ENCODE data around the gene MAGED2. TPM values are rescaled to one million over a fixed set of nuclear protein-coding genes. Genes with fewer than 3 reads are reported as not detected.

Gene MAGED2
- total and polyA plus RNA-seq, 10 of the 15 experiments (the other 5 are each of a cell fraction or from before 2014, with no cell fraction given): 25.6 to 47.8 (median 38.4) TPM

DNA sequence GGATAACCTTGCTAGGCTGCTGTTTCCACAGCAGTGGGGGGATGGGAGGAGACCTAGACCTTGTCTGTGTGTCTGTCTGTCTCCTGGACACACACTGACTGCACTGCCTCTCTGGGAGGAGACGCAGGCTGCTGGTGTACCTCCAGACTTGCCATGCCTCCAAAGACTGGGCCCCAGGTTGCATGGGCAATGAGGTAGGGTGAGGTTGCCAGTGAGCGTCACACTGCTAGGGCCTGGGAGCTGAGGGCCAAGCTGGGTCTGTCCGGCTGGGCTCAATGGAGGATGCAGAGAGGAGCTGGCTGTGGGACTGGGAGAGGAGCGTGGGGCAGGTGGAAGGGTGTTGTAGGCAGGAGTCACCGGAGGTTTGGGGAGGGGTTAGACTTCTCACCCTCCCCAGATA lies 16.6 kb downstream of the MAGED2 start:
- SMC1A ChIA-PET (ENCODE audit: uncharacterized antibody, unreplicated experiment): no interaction called here
- H3K36me3 ChIP-seq (ENCODE audit: control insufficient read depth in 2 of 2, insufficient read depth in 2 of 2, low read length in 1 of 2): no peaks in the 10 kb centered on the region
- intact Hi-C loops (cut with micrococcal nuclease; ENCODE audit: unreplicated experiment) (no loop called here), in situ Hi-C loops (cut with MboI) (no loop called here)
- DNase-seq (ENCODE audit: low read depth, low spot score) (no peak), FAIRE-seq (no peak), ATAC-seq (no peak)
- WGBS (ENCODE audit: insufficient coverage, insufficient replicate concordance, low lambda C conversion rate, missing lambda C conversion rate): 41% methylated on average over 5 of the region's 5 CpGs
- POLR2A ChIA-PET: no interaction called here
- no peaks in the 10 kb centered on the region; the same call in 2 of the 3 replicates for H3K9me3 ChIP-seq (replicated peaks; ENCODE audit: control insufficient read depth, insufficient read depth, low read length)
- H3K27ac ChIP-seq (ENCODE audit: control insufficient read depth, insufficient read depth): no peak overlapping the region
- no peak overlapping the region for H3K4me3 ChIP-seq
- H2AFZ ChIP-seq (ENCODE audit: control insufficient read depth, low read depth, low read length): no peak overlapping the region
- no peaks in the 10 kb centered on the region for H3K4me1 ChIP-seq (ENCODE audit: control insufficient read depth, insufficient read depth, low read length)
- CTCF ChIA-PET: no interaction called here
- no peak overlapping the region for H3K4me2 ChIP-seq (ENCODE audit: control insufficient read depth, insufficient read depth)
- no peaks in the 10 kb centered on the region for H3K27me3 ChIP-seq (replicated peaks in 1 of 2; ENCODE audit: control insufficient read depth in 2 of 2, insufficient read depth in 2 of 2, low read length in 1 of 2)
- no TSS peak for BruUV-seq (replicated peaks)
- RAD21 ChIA-PET (ENCODE audit: unreplicated experiment): no interaction called here
- no peak for TF ChIP-seq IRF4 (IDR thresholded peaks at IDR 0.05; ENCODE audit: low read depth, low read length)
- no peaks in the 10 kb centered on the region for H4K20me1 ChIP-seq (ENCODE audit: control insufficient read depth, insufficient read depth)
- H3K79me2 ChIP-seq (ENCODE audit: control insufficient read depth, insufficient read depth, low read length): no peaks in the 10 kb centered on the region
- H3K9ac ChIP-seq (ENCODE audit: control insufficient read depth, insufficient read depth, low read length): no peak overlapping the region

DNA sequence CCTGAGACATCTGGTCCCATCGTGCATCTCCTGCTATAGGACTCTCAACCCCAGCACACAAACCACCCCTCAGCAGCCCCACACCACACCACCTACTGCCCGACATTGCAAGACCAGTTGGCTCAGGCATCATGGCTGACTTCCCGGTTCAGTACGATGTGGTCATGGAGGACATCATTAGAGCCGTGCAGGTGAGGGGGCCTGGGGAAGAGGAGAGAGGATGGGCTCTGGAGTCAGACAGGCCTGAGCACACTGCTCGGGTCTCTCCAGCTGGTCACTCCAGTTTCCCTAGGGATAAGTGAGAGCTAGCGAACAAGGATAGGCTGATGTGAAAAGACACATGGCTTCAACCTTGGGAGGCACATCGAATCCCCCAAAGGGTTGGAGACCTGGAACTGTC lies 17.2 kb downstream of the MAGED2 start:
- Histone ChIP-seq H3K9ac (ENCODE audit: control insufficient read depth, insufficient read depth, low read length) (no peak overlapping the region), H3K9me3 (replicated peaks; ENCODE audit: control insufficient read depth, insufficient read depth, low read length) (no peaks in the 10 kb centered on the region; the same call in 2 of the 3 replicates), H3K27me3 (replicated peaks in 1 of 2; ENCODE audit: control insufficient read depth in 2 of 2, insufficient read depth in 2 of 2, low read length in 1 of 2) (no peaks in the 10 kb centered on the region), H4K20me1 (ENCODE audit: control insufficient read depth, insufficient read depth) (no peaks in the 10 kb centered on the region), H3K4me3 (no peak overlapping the region), H3K36me3 (ENCODE audit: control insufficient read depth in 2 of 2, insufficient read depth in 2 of 2, low read length in 1 of 2) (no peaks in the 10 kb centered on the region), H3K4me1 (ENCODE audit: control insufficient read depth, insufficient read depth, low read length) (no peaks in the 10 kb centered on the region), H3K27ac (ENCODE audit: control insufficient read depth, insufficient read depth) (no peak overlapping the region), H2AFZ (ENCODE audit: control insufficient read depth, low read depth, low read length) (no peak overlapping the region), H3K4me2 (ENCODE audit: control insufficient read depth, insufficient read depth) (no peak overlapping the region), H3K79me2 (ENCODE audit: control insufficient read depth, insufficient read depth, low read length) (no peaks in the 10 kb centered on the region)
- in situ Hi-C loops (cut with MboI): no loop called here
- ATAC-seq: no peak
- no peak for FAIRE-seq
- POLR2A ChIA-PET: no interaction called here
- RAD21 ChIA-PET (ENCODE audit: unreplicated experiment): no interaction called here
- WGBS (ENCODE audit: insufficient coverage, insufficient replicate concordance, low lambda C conversion rate, missing lambda C conversion rate): 53% methylated on average over 6 of the region's 8 CpGs
- CTCF ChIA-PET: no interaction called here
- TF ChIP-seq ETV6 (conservative IDR thresholded peaks at IDR 0.05 in 1 of 2, IDR thresholded peaks at IDR 0.05 in 1 of 2; ENCODE audit: borderline replicate concordance in 1 of 2, low read depth in 1 of 2): no peak
- DNase-seq (ENCODE audit: low read depth, low spot score): no peak
- intact Hi-C loops (cut with micrococcal nuclease; ENCODE audit: unreplicated experiment): no loop called here
- SMC1A ChIA-PET (ENCODE audit: uncharacterized antibody, unreplicated experiment): no interaction called here
- BruUV-seq (replicated peaks): no TSS peak

Data from GM12878 (cell line).